MCF 10A (cell line): ENCODE results near the gene EXOC6. TPM values are rescaled to one million over a fixed set of nuclear protein-coding genes. Genes with fewer than 3 reads are reported as not detected.

ENCODE experiments used
- Bru-seq: library from RNA; stranded (reverse); fragments of 400-500 nt; gene quantifications from one replicate; lab custom pipeline; 2021; lab: Mats Ljungman, UMichigan
- BruChase-seq, 2 experiments: library from RNA; stranded (reverse); fragments of 400-500 nt; gene quantifications; one replicate each; lab custom pipeline; 2021; lab: Mats Ljungman, UMichigan
- BruUV-seq: library from RNA; stranded (reverse); fragments of 400-500 nt; replicated peaks from 2 replicates; lab custom pipeline; 2021; lab: Mats Ljungman, UMichigan
- CTCF ChIA-PET: fragments of 300-600 bp; sonication (Branson Sonifier 250); formaldehyde crosslinking; extraction: SDS; loops from one replicate; lab custom pipeline; 2021; ENCODE audit warnings: antibody characterized with exemption, inconsistent platforms; lab: Yijun Ruan, JAX
- POLR2A ChIA-PET: fragments of 300-600, 350-650 bp; sonication (Branson Sonifier 250); formaldehyde crosslinking; extraction: SDS; loops from one replicate; lab custom pipeline; 2020; ENCODE audit warnings: antibody characterized with exemption, inconsistent platforms; lab: Yijun Ruan, JAX
- DNase-seq: peaks from one replicate; pipeline ENCODE4 v3.0.0-alpha.2; 2018; ENCODE audit not compliant: unreplicated experiment
- H3K27ac Mint-ChIP-seq: one replicate; pipeline ENCODE4 v1.8.0; 2022; ENCODE audit warnings: mild to moderate bottlenecking, low read depth, mixed read lengths; ENCODE audit not compliant: unreplicated experiment
- H3K27me3 Mint-ChIP-seq: one replicate; pipeline ENCODE4 v1.8.0; 2022; ENCODE audit warnings: mixed read lengths; ENCODE audit not compliant: insufficient read depth, unreplicated experiment
- H3K36me3 Mint-ChIP-seq: one replicate; pipeline ENCODE4 v1.8.0; 2022; ENCODE audit warnings: mild to moderate bottlenecking, moderate library complexity, mixed read lengths; ENCODE audit not compliant: insufficient read depth, unreplicated experiment
- H3K4me1 Mint-ChIP-seq: one replicate; pipeline ENCODE4 v1.8.0; 2022; ENCODE audit warnings: mixed read lengths; ENCODE audit not compliant: insufficient read depth, unreplicated experiment
- H3K4me3 Mint-ChIP-seq: one replicate; pipeline ENCODE4 v1.8.0; 2022; ENCODE audit warnings: mild to moderate bottlenecking, moderate library complexity, mixed read lengths; ENCODE audit not compliant: unreplicated experiment
- H3K9me3 Mint-ChIP-seq: one replicate; pipeline ENCODE4 v1.8.0; 2022; ENCODE audit warnings: mixed read lengths; ENCODE audit not compliant: unreplicated experiment
- CTCF ChIP-seq: fragments of 200-600 bp; IDR thresholded peaks from one replicate; pipeline ENCODE4 v1.8.0; 2022; ENCODE audit warnings: antibody characterized with exemption, mild to moderate bottlenecking; ENCODE audit not compliant: unreplicated experiment
- intact Hi-C: fragments of 100-400 bp; cut with micrococcal nuclease; formaldehyde crosslinking; loops from 2 replicates; pipeline ENCODE4 v1.14.1; 2022
- long read RNA-seq: library from polyadenylated mRNA; stranded (forward); transcript quantifications from one replicate; pipeline ENCODE4 v2.0.0, GENCODE V29; 2022
- total RNA-seq: library from RNA; stranded (reverse); gene quantifications from 2 replicates; pipeline ENCODE4 v1.2.3, GENCODE V29; 2022

The EXOC6 gene
- 5.9 and 6.6 TPM in 2 replicates for total RNA-seq
- percentile 61 among the genes with signal in this experiment for Bru-seq, nascent RNA
- percentile 46 among the genes with signal in this experiment for BruChase-seq, experiment 1, labeled RNA remaining after a 6-hour chase
- BruChase-seq, experiment 2, labeled RNA remaining after a 2-hour chase = percentile 51 among the genes with signal in this experiment
- long read RNA-seq, partial matches to known transcripts = 2 of 6 reads
- long read RNA-seq, other reads (novel, unspliced or antisense) = 3 of 6 reads

- Mint-ChIP-seq H3K4me3 (peak within 1 kb of the TSS; percentile 80), H3K27me3 (no peaks in the 10 kb centered on the region), H3K4me1 (peaks cover 12% of the 10 kb centered on the region), H3K27ac (peak within 1 kb of the TSS; percentile 59), H3K36me3 (peaks cover 5% of the 10 kb centered on the region), H3K9me3 (no peaks in the 10 kb centered on the region)
- BruUV-seq = no TSS peak
- CTCF ChIA-PET = interaction anchor here (0.6 to 2.5 kb wide), 5 partner anchors 11 to 322 kb away, joined by 3 to 9 read pairs (median 5); no protein-coding TSS in a partner anchor
- peak; percentile 81 for DNase-seq
- POLR2A ChIA-PET = interaction anchor here (0.6 to 2.7 kb wide), 13 partner anchors 11 to 723 kb away, joined by 3 to 11 read pairs (median 3); partner anchors contain the start of gene CEP55
- intact Hi-C loops = loop anchor here (10.0 kb wide), 1 partner anchor 254 kb away; the partner anchor contains the start of gene KIF11
- peak; percentile 14 for TF ChIP-seq CTCF
Measured at GRCh38 chr10:92848441-92849233, at the start of gene EXOC6. EXOC6 (plus strand) TSS chr10:92848520; CDS start chr10:92848534, 14 bp downstream.

GRCh38 chr10:92799568-92799967, 48.8 kb upstream of the EXOC6 start:
- DNase-seq = peak; percentile 52
- H3K27me3 Mint-ChIP-seq = no peaks in the 10 kb centered on the region
- TF ChIP-seq CTCF = no peak
- H3K27ac Mint-ChIP-seq = no peak overlapping the region
- CTCF ChIA-PET = no interaction called here
- H3K36me3 Mint-ChIP-seq = no peaks in the 10 kb centered on the region
- no peaks in the 10 kb centered on the region for H3K9me3 Mint-ChIP-seq
- intact Hi-C loops = no loop called here
- POLR2A ChIA-PET = interaction anchor here (0.9 kb wide), 1 partner anchor 9 kb away, joined by 3 read pairs; no protein-coding TSS in a partner anchor
- no TSS peak for BruUV-seq
- peaks cover 8% of the 10 kb centered on the region for H3K4me1 Mint-ChIP-seq
- H3K4me3 Mint-ChIP-seq = no peak overlapping the region

- H3K9me3 Mint-ChIP-seq = no peaks in the 10 kb centered on the region
- no peak for TF ChIP-seq CTCF
- H3K36me3 Mint-ChIP-seq = no peaks in the 10 kb centered on the region
- POLR2A ChIA-PET = interaction anchor here (0.6 to 0.9 kb wide), 2 partner anchors 10 to 57 kb away, joined by 3 read pairs; no protein-coding TSS in a partner anchor
- no peaks in the 10 kb centered on the region for H3K27me3 Mint-ChIP-seq
- H3K4me3 Mint-ChIP-seq = no peak overlapping the region
- BruUV-seq = no TSS peak
- no peak overlapping the region for H3K27ac Mint-ChIP-seq
- intact Hi-C loops = no loop called here
- peaks cover 8% of the 10 kb centered on the region for H3K4me1 Mint-ChIP-seq
- CTCF ChIA-PET = no interaction called here
- DNase-seq = no peak
Measured at GRCh38 chr10:92800134-92800733, 48.1 kb upstream of the EXOC6 start.
